Hematopoietic multipotent progenitor cell treated with erythropoietin and hydrocortisone succinate and interleukin-3 and kit ligand, for 15 days (in vitro differentiated cells): ENCODE measurements around the gene SLC25A51.
A peak's percentile ranks its signal among the peaks of the same experiment; 100 is the strongest.

Experiments used
- DNase-seq: peaks from one replicate; pipeline ENCODE4 v3.0.0-alpha.2; 2015; ENCODE audit warnings: low spot score

Gene SLC25A51

DNA sequence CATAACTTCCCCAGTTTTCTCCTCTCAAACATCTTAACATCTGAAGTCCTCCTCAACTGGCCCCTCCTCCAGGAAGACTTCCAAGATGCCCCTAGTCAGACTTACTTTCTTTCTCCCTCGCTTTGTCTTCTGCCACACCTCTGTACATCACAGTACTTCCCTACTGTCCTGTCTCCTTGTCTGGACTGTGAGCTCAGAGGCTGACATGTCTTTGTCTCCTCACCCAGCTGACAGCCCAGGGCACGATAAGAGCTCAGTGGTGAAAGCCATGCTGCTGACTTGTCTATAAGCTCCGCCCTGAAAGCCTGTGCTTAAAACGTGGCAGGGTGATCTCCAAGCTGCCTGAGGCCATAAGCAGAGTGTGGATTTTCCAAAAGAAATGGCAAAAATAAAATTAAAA, 33.0 kb upstream of the SLC25A51 start:
- DNase-seq = peak; percentile 37

DNA sequence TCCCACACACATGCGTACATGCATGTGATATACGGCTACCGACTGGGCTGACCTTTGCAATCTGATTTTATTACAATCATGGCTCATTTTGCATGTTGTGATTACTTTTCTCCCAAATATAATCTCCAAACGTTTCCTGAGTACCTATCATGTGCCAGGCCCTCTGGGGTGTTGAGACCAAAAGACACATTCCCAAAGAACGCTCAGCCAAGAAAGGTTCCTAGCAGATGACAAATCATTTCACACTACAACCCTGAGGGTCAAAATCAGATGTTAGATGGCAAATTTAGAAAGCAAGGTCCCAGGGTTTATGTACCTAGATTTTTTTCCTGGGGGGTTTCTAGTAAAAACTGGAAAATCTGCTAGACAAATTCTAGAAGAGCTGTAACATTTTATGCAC, 32.4 kb upstream of the SLC25A51 start:
- no peak for DNase-seq

DNA sequence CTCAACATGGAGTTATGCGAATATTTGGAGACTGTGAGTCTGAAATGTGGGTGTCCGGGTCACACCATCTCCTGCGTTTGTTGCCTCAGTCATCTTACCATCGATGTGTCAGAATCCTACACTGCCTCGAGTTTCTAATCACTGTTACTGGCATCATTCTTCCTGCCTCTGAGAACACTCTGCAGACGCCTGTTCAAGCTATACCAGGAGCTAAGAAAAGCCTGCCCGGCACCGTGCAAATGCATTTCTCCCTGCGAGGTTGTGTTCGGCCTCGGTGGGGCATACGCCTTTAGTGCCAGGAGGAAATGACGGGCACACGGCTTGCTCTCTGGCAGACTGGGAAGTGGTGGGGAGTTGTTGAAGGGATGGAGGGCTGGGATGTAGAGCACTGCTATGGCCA, 31.2 kb upstream of the SLC25A51 start:
- DNase-seq = no peak

DNA sequence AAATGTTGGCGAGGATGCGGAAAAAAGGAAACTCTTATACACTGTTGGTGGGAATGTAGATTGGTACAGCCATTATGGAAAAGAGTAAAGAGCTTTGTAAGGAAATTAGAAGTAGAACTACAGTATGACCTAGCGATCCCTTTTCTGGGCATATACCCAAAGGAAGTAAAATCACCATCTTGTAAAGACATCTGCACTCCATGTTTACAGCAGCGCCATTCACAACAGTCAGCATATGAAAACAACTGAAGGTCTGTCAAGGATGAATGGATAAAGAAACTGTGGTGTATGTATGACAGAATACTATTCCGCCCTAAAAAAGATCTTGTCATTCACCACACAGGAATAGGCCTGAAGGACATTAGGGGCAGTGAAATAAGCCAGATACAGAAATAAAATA, 27.7 kb upstream of the SLC25A51 start:
- DNase-seq = no peak

DNA sequence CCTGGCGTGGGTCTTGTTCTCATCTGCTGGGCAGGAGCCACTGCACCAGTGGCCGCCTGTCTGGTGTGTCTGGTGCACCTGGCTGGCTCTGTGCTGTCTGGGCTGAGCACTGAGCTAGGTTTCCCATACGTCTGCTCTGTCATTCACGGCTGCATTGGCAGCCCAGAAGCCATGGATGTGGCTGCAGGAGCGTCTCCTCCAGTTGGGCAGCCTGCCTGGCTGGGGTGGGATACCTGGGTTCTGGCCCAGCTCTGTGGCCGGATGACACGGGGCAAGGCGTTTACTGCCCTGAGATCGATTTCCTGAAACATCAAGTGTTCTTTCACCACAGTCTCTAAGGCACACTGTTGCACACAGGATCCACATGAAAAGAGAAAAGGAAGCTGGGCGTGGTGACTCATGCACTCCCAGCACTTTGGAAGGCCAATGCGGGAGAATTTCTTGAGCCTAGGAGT, 25.5 kb upstream of the SLC25A51 start:
- no peak for DNase-seq

DNA sequence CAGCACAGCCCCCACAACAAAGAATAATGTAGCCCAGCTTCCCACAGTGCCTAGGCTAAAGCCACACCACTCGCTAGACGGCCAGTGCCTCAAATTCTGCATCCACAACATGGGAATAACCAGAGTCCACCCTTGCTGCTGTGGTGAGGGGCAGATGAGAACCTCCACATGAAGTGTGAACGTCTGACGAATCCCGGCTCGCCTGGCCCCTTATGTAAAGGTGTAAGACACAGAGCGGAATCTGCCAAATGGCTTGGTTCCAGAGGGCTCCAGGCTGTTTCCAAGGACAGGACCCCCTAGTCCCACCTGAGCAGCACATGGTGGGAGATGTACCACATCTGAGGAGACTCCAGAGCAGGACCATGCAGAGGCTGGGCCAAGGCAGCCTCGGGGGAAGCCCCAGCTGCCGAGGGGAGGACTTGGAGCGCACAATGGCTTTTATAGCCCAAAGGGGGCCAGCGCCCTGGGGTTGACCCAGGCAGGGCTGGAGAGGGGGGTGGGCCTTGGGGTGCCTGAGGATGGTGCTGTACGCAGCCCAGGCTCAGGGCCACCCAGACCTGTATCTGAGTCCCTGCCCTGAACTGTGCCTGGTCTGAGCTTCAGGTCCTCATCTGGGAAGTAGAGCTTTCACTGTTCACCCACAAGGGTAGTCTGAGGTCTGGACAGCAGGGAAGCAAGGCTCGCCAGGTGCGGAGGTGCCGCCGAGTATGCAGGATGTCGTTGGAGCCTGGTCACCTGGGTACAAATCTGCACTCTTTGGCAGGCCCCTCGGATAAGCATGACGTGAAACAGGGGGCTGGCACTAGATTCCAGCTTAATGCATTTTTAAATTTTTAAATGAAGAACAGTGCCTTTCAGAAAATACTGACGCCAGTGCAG, 24.9 kb upstream of the SLC25A51 start:
- no peak for DNase-seq

DNA sequence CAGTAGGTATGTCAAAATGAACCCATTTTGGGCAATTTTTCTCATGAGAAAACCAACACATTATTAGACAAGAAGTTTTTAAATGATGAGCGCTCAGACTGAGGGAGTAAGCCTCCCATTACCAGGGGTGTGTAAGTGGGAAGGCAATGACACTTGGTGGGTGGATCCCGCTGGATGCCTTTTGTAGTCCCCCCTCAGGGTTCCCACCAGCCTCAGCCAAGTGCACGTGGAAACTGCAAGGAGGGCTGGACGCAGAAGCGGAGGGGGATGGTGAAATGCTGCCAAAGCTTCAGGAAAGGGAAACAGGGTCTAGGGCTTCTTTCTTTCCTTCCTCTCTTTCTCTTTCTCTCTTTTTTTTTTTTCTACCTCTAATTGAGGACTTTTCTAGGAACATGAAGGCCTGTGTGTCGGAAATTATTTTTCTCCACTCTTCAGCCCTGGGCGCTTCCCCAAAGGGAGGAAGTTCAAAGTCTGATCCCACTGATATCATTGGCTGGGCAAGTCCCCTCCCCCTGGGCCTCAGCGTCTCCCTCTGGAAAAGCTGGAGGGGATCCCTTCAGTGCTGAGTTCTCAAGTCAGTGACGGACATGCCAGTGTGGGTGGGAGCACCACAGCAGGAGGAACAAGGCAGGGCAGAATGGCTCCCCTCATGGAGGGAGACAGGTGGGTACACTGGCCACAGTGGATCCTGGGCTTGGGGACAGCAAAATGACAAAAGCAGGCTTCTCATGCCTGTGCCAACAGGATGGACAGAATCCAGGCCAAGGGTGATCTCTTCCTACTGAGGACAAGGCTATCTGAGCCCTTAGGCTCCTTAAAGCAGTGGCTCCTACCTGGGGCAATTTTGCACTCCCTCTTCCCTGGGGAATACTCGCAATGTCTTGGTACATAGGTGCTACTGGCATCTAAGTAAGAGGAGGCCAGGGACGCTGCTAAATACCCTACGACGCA, 23.9 kb upstream of the SLC25A51 start:
- DNase-seq = no peak

DNA sequence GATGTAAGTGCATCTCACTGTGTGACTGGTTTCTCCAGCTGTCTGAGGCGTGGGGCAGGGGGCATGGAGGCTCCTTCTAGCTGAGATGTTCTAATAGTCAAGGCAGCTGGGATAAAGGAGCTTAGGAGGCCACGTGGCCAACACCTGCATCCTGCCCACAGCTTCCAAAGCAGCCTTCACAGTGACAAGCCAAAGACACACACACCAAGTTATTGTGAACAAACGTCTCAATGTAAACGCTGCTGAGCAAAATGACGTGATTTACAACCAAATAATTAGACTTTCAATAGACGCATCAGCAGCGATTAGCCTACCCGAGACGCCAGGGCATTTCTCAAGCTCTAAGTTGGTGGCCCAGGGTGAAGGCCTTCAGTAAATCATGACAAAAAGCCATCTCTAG, 23.2 kb upstream of the SLC25A51 start:
- DNase-seq = no peak

DNA sequence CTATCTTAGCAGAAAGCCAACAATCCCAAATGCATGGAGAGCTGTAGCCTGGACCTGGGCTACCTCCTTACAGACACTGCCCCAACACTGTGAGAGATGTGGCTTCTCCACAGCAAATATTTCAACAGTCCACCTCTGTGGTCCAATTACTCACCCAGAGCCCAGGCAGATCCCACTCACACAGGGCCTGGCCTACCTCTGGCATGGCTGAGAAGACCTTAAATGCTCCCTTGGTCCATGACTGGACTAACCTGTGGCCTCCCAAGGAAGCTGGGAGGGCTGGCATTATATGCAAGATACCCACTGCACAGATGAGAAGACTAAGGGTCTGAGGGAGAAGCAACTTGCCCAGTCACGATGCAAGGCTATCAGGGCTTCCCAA, 22.8 kb upstream of the SLC25A51 start:
- no peak for DNase-seq

DNA sequence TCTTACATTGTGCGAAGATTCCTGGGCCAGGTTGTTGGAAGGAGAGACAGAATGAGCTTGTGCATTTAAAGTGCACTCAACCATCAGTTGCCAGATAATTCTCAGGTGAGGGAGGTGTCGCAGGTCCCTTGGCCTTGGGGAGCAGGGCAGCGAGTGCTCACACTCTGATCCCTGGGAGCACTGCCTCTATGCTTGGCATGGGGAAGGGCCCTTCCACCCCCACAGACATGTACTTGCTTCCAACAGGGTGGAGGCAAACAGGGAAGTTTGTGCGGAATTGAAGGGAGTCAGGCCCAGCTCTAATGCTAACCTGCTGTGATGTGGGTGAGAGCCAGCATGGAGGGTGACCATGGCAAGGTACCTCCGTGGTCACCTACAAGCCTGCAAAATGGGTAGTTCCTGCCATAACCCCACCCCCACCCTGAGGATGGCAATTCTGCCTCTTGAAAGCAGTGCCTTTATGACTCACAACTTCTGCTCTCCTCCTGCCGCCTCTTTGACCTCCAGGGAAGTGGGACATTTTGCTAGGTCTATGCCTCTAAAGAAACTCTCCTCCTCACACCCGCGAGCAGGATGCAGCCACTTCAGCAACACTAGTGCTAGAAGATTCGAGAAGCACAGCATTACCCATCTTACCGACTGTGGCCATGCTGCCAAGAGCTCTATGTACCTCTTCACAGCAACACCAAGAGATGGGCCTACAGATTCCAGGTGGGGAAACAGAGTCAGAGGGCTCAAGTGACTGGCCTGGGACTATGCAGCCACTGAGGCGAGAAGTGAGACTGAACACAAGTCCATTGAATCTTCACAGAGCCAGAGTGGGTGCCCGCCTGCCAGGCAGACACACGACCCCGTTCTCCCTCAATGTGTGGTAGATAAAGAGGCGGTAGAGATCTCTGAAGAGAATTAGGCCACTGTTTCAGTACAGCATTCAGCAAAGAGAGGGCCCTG, 22.1 kb upstream of the SLC25A51 start:
- DNase-seq = no peak

DNA sequence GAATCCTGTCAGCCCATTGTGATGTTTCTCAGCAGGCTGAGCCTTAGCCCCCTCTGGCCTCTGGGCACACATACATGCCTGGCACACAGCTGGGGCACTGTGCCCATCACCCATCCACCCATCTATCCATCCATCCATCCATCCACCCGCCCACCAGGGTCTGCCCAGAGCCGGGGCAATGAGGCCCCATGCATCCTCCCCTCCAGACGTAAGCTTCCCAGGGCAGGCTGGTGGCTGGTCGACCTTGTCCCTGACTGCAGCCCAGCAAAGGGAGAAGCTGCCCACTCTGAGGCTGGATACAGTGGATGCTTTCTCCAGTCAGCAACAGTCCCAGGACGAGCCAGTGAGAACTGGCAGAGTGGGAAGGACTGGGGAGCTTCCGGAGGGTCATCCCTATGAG, 21.1 kb upstream of the SLC25A51 start:
- DNase-seq = no peak

DNA sequence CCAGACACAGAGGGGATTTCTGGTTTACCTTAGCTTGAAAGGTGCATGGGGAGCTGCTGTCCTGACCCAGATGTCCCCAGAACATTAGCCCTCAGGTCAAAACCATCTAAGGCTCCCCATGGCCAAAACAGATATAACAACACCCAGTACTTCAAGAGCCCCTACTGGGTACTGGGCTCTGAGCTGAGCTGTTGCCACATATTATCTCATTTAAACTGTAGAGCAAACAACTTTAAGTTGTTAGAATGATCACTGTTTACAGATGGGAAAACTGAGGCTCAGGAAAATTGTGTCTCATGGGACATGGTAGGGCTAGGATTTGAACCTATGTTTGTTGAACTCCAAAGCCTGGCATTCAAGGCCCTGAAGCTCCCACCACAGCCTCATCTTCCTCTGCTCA, 20.6 kb upstream of the SLC25A51 start:
- no peak for DNase-seq

DNA sequence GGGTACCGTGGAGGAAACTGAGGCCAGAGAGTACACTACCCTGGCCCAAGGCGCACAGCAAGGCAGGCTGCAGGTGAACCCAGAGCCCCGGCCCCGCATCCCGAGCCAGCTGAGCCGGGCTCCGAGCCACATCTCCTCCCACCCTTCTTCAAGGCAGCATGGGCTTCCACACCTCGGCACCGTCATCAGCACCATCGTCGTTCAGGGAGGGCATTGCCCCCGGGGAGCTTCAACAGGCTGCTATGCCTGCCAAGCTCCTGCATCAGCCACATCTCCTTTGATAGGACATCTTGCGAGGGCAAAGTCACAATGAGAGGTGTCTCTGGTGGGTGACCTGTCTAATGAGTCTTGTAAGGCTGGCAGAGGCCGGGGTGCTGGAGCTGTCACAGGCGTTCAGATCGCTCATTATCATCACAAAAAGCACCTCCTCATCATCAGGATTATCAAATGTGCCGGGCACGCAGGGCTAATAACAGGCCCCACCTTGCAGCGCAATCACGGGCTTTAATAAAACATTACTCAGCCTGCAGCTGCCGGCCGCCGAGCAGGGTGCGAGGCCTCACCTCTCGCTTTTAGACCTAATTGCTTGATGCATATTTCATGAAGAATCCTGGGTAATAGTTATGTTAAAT, 20.0 kb upstream of the SLC25A51 start:
- no peak for DNase-seq

DNA sequence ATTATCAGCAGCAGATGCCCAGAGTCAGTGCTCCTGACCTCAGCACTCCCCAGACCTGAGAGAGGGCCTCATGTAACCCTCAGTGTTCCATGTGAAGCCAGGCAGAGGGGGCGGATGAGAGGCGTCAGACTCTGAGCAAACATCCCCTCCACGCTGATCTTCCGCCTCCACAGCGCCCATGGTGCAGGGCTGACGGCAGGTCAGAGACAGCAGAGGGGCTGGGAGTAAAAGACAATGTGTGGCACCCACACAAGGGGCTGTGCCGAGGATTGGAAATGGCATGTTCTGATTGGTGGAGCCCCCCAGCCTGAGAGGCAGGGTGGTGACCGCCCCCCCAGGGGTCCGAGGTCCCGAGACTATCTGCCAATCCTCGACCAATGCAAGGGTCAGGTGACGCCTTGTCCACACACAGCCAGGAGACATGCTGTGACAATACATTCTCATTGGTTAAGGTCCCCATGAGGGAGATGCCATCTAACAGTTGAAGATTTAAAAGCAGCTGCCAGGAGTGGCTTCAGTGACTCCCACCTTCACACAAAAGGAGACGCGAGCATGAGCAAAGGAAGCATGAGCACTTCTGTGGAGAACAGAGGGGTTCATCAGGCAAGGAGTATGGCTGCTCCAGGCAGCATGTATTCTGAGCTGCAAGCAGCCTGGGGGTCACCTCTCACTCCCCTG, 19.3 kb upstream of the SLC25A51 start:
- DNase-seq = no peak

DNA sequence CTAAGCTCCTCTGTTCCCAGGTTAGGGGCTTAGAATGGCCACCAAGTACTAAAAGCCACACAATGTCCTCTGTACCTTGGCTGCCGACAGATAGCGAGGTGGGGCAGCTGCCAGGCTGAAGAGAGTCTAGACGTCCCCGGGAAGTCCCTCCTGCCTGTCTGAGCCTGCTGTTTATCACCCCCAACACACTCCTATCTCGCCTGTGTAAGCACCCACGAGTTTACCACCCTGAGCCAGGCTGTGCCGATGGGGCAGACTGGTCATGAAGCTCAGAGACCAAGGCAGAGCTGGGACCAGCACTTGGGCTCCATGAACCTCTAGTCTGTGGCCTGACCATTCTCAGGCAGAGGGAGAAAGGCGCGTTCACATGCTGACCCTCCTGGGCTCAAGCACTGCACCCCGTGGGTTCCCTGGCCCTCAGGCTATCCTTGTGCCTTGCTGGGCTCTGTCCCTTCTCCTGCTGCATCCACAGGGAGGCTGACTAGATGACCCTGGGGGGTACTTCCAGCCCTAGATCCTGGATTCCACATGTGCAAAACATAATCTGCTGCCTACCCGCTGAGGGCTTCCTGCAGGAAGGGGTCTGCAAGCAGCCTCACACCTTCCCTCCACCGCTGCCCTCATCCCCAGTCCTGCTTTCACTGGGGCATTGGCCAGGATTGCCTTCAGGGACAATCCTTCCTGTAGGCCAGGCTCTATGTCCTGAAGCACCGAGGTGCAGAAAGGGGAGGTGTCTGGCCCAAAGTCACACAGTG, 18.6 kb upstream of the SLC25A51 start:
- peak; percentile 79 for DNase-seq

DNA sequence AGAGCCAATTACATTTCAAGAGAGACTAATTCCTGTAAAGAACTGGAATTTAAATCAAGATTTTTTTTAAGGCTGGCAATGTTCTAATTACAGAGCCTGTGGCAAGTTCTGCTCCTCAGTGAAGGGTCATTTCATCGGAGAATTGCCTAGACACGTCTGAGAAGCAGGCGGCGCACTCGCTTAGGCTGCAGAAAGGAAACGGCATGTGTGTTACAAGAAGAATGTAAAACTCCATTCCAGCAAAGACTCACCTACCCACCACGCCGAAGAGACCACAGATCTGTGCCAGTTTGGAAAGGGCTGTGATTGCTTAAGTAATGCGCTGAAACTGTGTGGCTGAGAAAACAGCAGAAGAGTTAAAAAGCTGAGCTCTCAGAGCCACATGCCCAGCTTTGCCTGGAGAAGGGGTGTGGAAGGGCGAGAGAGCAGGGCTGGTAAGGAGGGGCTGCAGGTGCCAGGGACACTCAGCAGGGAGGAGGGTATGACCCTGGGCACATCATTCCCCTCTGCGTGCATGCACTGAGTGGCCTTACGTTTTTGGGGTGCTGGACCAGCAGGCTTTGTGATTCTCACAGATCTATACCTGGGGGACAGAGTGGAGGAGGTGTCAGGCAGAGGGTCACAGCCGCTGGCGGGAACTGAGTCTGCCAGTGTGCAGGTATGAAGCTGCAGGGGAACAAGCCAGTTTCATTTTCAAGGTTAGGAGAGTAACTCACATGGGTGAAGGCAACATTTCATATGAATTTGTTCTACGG, 17.8 kb upstream of the SLC25A51 start:
- DNase-seq = no peak

DNA sequence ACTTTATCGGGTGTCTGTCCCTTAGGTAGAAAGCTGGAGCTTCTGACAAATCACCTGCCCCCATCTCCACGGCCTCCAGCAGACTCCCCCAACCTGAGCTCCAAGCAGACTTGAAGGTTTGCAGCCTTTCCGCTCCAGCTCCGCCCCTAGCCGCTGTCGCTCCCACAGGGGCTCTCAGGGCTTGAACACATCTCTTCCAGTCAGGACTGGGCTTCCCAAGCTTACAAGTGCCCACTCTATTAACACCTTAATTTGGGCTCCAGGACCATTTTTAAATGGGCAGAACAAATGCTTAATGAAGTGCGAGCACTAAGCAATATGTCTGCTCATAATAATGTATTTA, 17.2 kb upstream of the SLC25A51 start:
- DNase-seq = no peak

DNA sequence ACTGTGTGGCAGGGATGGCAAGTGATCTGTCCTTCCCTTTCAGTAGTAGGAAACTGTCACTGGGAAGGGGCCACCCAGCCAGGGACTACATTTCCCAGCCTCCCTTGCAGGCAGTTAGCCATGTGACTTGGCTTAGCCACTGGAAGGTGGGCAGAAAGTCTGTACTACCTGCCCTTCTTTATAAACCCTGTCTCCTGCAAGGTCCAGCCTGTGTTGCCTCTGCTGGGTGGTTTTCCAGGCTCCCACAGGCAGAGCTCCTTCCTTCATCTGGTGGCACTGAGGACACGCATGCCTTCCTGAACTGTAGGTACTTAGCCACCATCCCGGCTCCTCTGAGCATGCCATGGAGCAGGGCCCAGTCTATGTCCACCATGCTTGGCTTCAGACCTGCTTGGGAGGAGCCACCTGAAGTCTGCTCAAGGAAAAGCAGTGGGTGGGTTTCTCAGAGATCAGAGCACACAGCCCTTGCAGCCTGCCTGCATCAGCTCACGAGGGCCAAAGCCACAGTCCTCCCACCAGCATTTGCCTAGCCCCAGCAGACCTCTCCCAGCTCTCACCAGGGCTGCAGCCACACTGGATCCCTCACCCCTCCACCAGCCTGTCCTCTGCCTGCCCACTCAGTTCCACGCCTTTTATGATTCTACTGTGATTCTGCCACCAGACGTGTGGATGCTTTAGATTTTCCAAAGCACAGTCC, 16.7 kb upstream of the SLC25A51 start:
- DNase-seq = peak; percentile 37

DNA sequence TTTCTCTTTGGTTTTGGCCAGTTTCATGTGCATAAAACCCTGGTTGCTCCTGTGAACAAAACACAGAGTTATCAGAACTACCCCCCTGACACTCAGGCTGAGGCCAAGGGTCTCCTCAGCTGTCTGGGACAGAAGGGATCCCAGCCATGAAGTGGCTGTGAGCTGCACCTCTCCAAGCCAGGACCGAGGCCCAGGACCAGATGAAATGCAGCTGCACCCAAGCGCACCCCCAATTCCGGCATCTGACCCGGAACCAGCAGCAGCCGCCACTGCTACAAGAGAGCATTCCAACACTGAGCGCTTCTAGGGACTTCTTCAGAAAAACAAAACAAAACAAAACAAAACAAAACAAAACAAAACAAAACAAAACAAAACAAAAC, 16.0 kb upstream of the SLC25A51 start:
- DNase-seq = no peak
